ENCODE data around the gene CCND2.

CCND2 gene

GRCh38 chr12:4285070-4285469 lies 11.5 kb downstream of the CCND2 start:
- Histone ChIP-seq H3K9ac (ENCODE audit: low read depth, low read length, poor library complexity, severe bottlenecking) (no peak overlapping the region), H3K9me2 (replicated peaks; ENCODE audit: low read depth, low read length) (no peaks in the 10 kb centered on the region), H3K9me3 (ENCODE audit: insufficient read depth, low read depth, low read length) (no peaks in the 10 kb centered on the region), H2AFZ (ENCODE audit: low read length) (no peak overlapping the region), H3K4me3 (ENCODE audit: low read length, poor library complexity, severe bottlenecking) (no peak overlapping the region), H3F3A (ENCODE audit: low read depth) (no peaks in the 10 kb centered on the region), H3K4me1 (ENCODE audit: insufficient read depth, low read length, poor library complexity, severe bottlenecking) (peaks cover 3% of the 10 kb centered on the region), H3K79me2 (ENCODE audit: insufficient read depth, low read length) (no peaks in the 10 kb centered on the region), H3K36me3 (ENCODE audit: insufficient read depth, low read length) (no peaks in the 10 kb centered on the region; the same call in 1 of the 2 replicates), H4K20me1 (ENCODE audit: insufficient read depth, low read length, poor library complexity, severe bottlenecking) (peaks cover 2% of the 10 kb centered on the region), H3K27me3 (ENCODE audit: insufficient read depth, low read length, poor library complexity, severe bottlenecking) (no peaks in the 10 kb centered on the region), H3K4me2 (ENCODE audit: low read depth, low read length, poor library complexity, severe bottlenecking) (no peak overlapping the region)
- TF ChIP-seq EZH2phosphoT487 (IDR thresholded peaks at IDR 0.05; ENCODE audit: borderline replicate concordance) = no peak
- TF ChIP-seq CTCF (conservative IDR thresholded peaks at IDR 0.05; ENCODE audit: low read length) = no peak

GRCh38 chr12:4286228-4286627 lies 12.7 kb downstream of the CCND2 start:
- H4K20me1 ChIP-seq (ENCODE audit: insufficient read depth, low read length, poor library complexity, severe bottlenecking) = no peaks in the 10 kb centered on the region
- TF ChIP-seq EZH2phosphoT487 (IDR thresholded peaks at IDR 0.05; ENCODE audit: borderline replicate concordance) (no peak), CTCF (conservative IDR thresholded peaks at IDR 0.05; ENCODE audit: low read length) (no peak)
- H3K9me3 ChIP-seq (ENCODE audit: insufficient read depth, low read depth, low read length) = no peaks in the 10 kb centered on the region
- no peaks in the 10 kb centered on the region for H3K79me2 ChIP-seq (ENCODE audit: insufficient read depth, low read length)
- H3K4me3 ChIP-seq (ENCODE audit: low read length, poor library complexity, severe bottlenecking) = no peak overlapping the region
- no peaks in the 10 kb centered on the region for H3K27me3 ChIP-seq (ENCODE audit: insufficient read depth, low read length, poor library complexity, severe bottlenecking)
- no peaks in the 10 kb centered on the region for H3K4me1 ChIP-seq (ENCODE audit: insufficient read depth, low read length, poor library complexity, severe bottlenecking)
- no peaks in the 10 kb centered on the region; the same call in 1 of the 2 replicates for H3K36me3 ChIP-seq (ENCODE audit: insufficient read depth, low read length)
- no peaks in the 10 kb centered on the region for H3F3A ChIP-seq (ENCODE audit: low read depth)
- H2AFZ ChIP-seq (ENCODE audit: low read length) = no peak overlapping the region
- no peaks in the 10 kb centered on the region for H3K9me2 ChIP-seq (replicated peaks; ENCODE audit: low read depth, low read length)
- no peak overlapping the region for H3K4me2 ChIP-seq (ENCODE audit: low read depth, low read length, poor library complexity, severe bottlenecking)
- H3K9ac ChIP-seq (ENCODE audit: low read depth, low read length, poor library complexity, severe bottlenecking) = no peak overlapping the region

GRCh38 chr12:4286771-4287317 lies 13.3 kb downstream of the CCND2 start:
- no peaks in the 10 kb centered on the region for H3F3A ChIP-seq (ENCODE audit: low read depth)
- no peak overlapping the region for H2AFZ ChIP-seq (ENCODE audit: low read length)
- TF ChIP-seq EZH2phosphoT487 (IDR thresholded peaks at IDR 0.05; ENCODE audit: borderline replicate concordance) = no peak
- no peak for TF ChIP-seq CTCF (conservative IDR thresholded peaks at IDR 0.05; ENCODE audit: low read length)
- no peak overlapping the region for H3K4me3 ChIP-seq (ENCODE audit: low read length, poor library complexity, severe bottlenecking)
- no peaks in the 10 kb centered on the region for H3K9me3 ChIP-seq (ENCODE audit: insufficient read depth, low read depth, low read length)
- no peaks in the 10 kb centered on the region; the same call in 1 of the 2 replicates for H3K36me3 ChIP-seq (ENCODE audit: insufficient read depth, low read length)
- no peaks in the 10 kb centered on the region for H3K4me1 ChIP-seq (ENCODE audit: insufficient read depth, low read length, poor library complexity, severe bottlenecking)
- no peak overlapping the region for H3K4me2 ChIP-seq (ENCODE audit: low read depth, low read length, poor library complexity, severe bottlenecking)
- H4K20me1 ChIP-seq (ENCODE audit: insufficient read depth, low read length, poor library complexity, severe bottlenecking) = no peaks in the 10 kb centered on the region
- no peak overlapping the region for H3K9ac ChIP-seq (ENCODE audit: low read depth, low read length, poor library complexity, severe bottlenecking)
- no peaks in the 10 kb centered on the region for H3K9me2 ChIP-seq (replicated peaks; ENCODE audit: low read depth, low read length)
- no peaks in the 10 kb centered on the region for H3K27me3 ChIP-seq (ENCODE audit: insufficient read depth, low read length, poor library complexity, severe bottlenecking)
- H3K79me2 ChIP-seq (ENCODE audit: insufficient read depth, low read length) = no peaks in the 10 kb centered on the region

All from Loucy (cell line).